GM12872 (cell line): ENCODE results near the gene ATRIP.

Experiments used
- TF ChIP-seq, protein P1 (sequence below): IDR thresholded peaks from 3 replicates; pipeline ENCODE4 v1.5.1; 2011; ENCODE audit warnings: low read depth, mild to moderate bottlenecking, low read length, moderate library complexity; ENCODE audit not compliant: insufficient read depth

The ATRIP gene

GRCh38 chr3:48456456-48456855, 9.9 kb downstream of the ATRIP start:
- TF ChIP-seq, protein P1, sequence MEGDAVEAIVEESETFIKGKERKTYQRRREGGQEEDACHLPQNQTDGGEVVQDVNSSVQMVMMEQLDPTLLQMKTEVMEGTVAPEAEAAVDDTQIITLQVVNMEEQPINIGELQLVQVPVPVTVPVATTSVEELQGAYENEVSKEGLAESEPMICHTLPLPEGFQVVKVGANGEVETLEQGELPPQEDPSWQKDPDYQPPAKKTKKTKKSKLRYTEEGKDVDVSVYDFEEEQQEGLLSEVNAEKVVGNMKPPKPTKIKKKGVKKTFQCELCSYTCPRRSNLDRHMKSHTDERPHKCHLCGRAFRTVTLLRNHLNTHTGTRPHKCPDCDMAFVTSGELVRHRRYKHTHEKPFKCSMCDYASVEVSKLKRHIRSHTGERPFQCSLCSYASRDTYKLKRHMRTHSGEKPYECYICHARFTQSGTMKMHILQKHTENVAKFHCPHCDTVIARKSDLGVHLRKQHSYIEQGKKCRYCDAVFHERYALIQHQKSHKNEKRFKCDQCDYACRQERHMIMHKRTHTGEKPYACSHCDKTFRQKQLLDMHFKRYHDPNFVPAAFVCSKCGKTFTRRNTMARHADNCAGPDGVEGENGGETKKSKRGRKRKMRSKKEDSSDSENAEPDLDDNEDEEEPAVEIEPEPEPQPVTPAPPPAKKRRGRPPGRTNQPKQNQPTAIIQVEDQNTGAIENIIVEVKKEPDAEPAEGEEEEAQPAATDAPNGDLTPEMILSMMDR = no peak

GRCh38 chr3:48459331-48459730, 12.8 kb downstream of the ATRIP start:
- TF ChIP-seq, protein P1 = no peak

GRCh38 chr3:48459773-48460516, 13.4 kb downstream of the ATRIP start:
- TF ChIP-seq, protein P1 = no peak

GRCh38 chr3:48460517-48460902, 14.0 kb downstream of the ATRIP start:
- TF ChIP-seq, protein P1 = no peak

DNA sequence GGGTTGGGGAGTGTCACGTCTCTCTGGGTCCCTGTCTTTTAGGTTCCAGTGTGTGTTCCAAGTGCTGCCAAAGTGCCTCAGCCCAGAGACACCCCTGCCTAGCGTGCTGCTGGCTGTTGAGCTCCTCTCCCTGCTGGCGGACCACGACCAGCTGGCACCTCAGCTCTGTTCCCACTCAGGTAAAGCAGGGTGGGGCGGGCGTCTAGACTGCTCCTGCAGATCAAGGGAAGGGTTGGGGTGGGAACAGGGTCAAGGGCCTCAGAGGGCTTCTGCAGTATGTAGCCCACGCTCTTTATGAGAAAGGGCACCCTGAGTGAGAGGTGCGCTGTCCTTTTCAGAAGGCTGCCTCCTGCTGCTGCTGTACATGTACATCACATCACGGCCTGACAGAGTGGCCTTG, 17.2 kb downstream of the ATRIP start:
- TF ChIP-seq, protein P1 = no peak

DNA sequence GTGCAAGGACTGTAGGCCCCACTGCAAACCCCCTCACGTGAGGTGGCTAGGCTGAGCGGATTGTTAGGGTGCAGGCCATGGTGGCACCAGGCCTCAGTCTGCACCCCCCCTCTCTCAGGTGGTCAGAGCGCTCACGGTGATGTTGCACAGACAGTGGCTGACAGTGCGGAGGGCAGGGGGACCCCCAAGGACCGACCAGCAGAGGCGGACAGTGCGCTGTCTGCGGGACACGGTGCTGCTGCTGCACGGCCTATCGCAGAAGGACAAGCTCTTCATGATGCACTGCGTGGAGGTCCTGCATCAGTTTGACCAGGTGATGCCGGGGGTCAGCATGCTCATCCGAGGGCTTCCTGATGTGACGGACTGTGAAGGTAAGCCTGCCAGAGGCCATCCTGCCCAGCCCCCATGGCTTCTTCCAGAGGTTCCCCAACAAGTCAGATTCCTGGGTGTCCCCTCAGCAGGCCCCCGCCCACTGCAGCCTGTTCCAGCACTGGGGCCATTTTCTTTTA, 18.2 kb downstream of the ATRIP start:
- TF ChIP-seq, protein P1 = no peak

- TF ChIP-seq, protein P1 = no peak
These were observed 18.6 kb downstream of the ATRIP start for GRCh38 chr3:48465237-48465530.
